NOMO-1 treated with DMSO at 0.1 percent for 48 hours (cell line): ENCODE data around the gene TNFAIP8L3.

ENCODE experiments used
- DNase-seq: peaks from one replicate; lab custom pipeline; 2025; ENCODE audit not compliant: unreplicated experiment; lab: John Stamatoyannopoulos, UW

TNFAIP8L3 gene

GRCh38 chr15:51090753-51091152 lies 4.0 kb downstream of the TNFAIP8L3 start:
- no peak for DNase-seq

GRCh38 chr15:51089699-51090453 lies 4.8 kb downstream of the TNFAIP8L3 start:
- no peak for DNase-seq

GRCh38 chr15:51089041-51089440 lies 5.7 kb downstream of the TNFAIP8L3 start:
- DNase-seq, result no peak

- DNase-seq, result no peak
Measured at GRCh38 chr15:51088585-51088984, 6.1 kb downstream of the TNFAIP8L3 start.

- DNase-seq, result no peak
Measured at GRCh38 chr15:51087513-51087912, 7.2 kb downstream of the TNFAIP8L3 start.

GRCh38 chr15:51086409-51086808 lies 8.3 kb downstream of the TNFAIP8L3 start:
- DNase-seq, result no peak

- DNase-seq, result no peak
Measured at GRCh38 chr15:51085764-51086163, 8.9 kb downstream of the TNFAIP8L3 start.

GRCh38 chr15:51083641-51084166 lies 11.0 kb downstream of the TNFAIP8L3 start:
- DNase-seq, result no peak

- no peak for DNase-seq
Measured at GRCh38 chr15:51082246-51082645, 12.5 kb downstream of the TNFAIP8L3 start.

GRCh38 chr15:51080286-51080685 lies 14.4 kb downstream of the TNFAIP8L3 start:
- no peak for DNase-seq

GRCh38 chr15:51079226-51079625 lies 15.5 kb downstream of the TNFAIP8L3 start:
- DNase-seq, result no peak

GRCh38 chr15:51077221-51078153 lies 17.2 kb downstream of the TNFAIP8L3 start:
- peak; percentile 65 for DNase-seq

GRCh38 chr15:51076524-51077220 lies 18.0 kb downstream of the TNFAIP8L3 start:
- DNase-seq, result no peak

GRCh38 chr15:51075826-51076523 lies 18.7 kb downstream of the TNFAIP8L3 start:
- DNase-seq, result no peak

GRCh38 chr15:51075364-51075763 lies 19.3 kb downstream of the TNFAIP8L3 start:
- DNase-seq, result no peak

- DNase-seq, result no peak
Measured at GRCh38 chr15:51074926-51075325, 19.8 kb downstream of the TNFAIP8L3 start.

GRCh38 chr15:51071578-51071977 lies 23.1 kb downstream of the TNFAIP8L3 start:
- peak; percentile 17 for DNase-seq

GRCh38 chr15:51069983-51070382 lies 24.7 kb downstream of the TNFAIP8L3 start:
- DNase-seq, result no peak

GRCh38 chr15:51067510-51067909 lies 27.2 kb downstream of the TNFAIP8L3 start:
- DNase-seq, result no peak

GRCh38 chr15:51065781-51066180 lies 28.9 kb downstream of the TNFAIP8L3 start:
- no peak for DNase-seq

- no peak for DNase-seq
Measured at GRCh38 chr15:51065261-51065660, 29.4 kb downstream of the TNFAIP8L3 start.
